Endothelial cell of umbilical vein (primary cell): ENCODE data around the gene IMPA2. TPM values are rescaled to one million over a fixed set of nuclear protein-coding genes. Genes with fewer than 3 reads are reported as not detected.
"Not testable (repeated sequence)": the region's sequence is repeated elsewhere in the genome, so short reads cannot be mapped to it uniquely, and the experiment has no call there.

Experiments
- BruUV-seq: library from RNA; stranded (reverse); fragments of 400-500 nt; replicated peaks from 2 replicates; lab custom pipeline; 2021; lab: Mats Ljungman, UMichigan
- CTCF ChIA-PET: fragments of 300-600, 350-600 bp; sonication (Branson Sonifier 250); formaldehyde crosslinking; loops from one replicate; lab custom pipeline; 2021; ENCODE audit warnings: antibody characterized with exemption, inconsistent platforms; lab: Charles Lee
- POLR2A ChIA-PET: fragments of 300-600, 350-600 bp; sonication (Branson Sonifier 250); formaldehyde crosslinking; loops from one replicate; lab custom pipeline; 2021; ENCODE audit warnings: antibody characterized with exemption, inconsistent platforms; lab: Charles Lee
- DNase-seq: peaks from one replicate; pipeline ENCODE4 v3.0.0-alpha.2; 2011; ENCODE audit warnings: low read depth, low spot score
- FAIRE-seq: peaks from 2 replicates; lab custom pipeline; 2011; peaks lifted over from hg19 to GRCh38; lab: Jason Lieb, UNC
- H2AFZ ChIP-seq: 2 replicates; pipeline ENCODE4 v1.6.0; 2012; ENCODE audit warnings: low read depth, low read length, control low read depth, inconsistent platforms
- H3K27ac ChIP-seq: 2 replicates; pipeline ENCODE4 v1.5.1; 2011; ENCODE audit warnings: low read depth, mild to moderate bottlenecking, control low read depth, low read length, moderate library complexity; ENCODE audit not compliant: insufficient read depth
- H3K27me3 ChIP-seq, 2 experiments: 2 replicates each; pipeline versions ENCODE4 v1.6.0 to v1.6.1; 2011; ENCODE audit warnings: low read length in 2 of 2, mixed read lengths in 1 of 2; ENCODE audit not compliant: control insufficient read depth in 2 of 2, insufficient read depth in 2 of 2
- H3K36me3 ChIP-seq, 2 experiments: 2 replicates in 1 of 2; 3 replicates in 1 of 2; pipeline ENCODE4 v1.5.1; 2011; ENCODE audit warnings: low read length in 2 of 2, mild to moderate bottlenecking in 1 of 2, moderate library complexity in 1 of 2; ENCODE audit not compliant: control insufficient read depth in 2 of 2, insufficient read depth in 2 of 2; ENCODE audit errors: extremely low read depth in 1 of 2
- H3K4me1 ChIP-seq: 3 replicates; pipeline ENCODE4 v1.5.1; 2011; ENCODE audit warnings: mild to moderate bottlenecking, low read length; ENCODE audit not compliant: control insufficient read depth, insufficient read depth; ENCODE audit errors: extremely low read depth
- H3K4me2 ChIP-seq: 2 replicates; pipeline ENCODE4 v1.6.1; 2011; ENCODE audit warnings: low read length, control low read depth, mixed read lengths; ENCODE audit not compliant: insufficient read depth
- H3K4me3 ChIP-seq, 3 experiments: fragments of 200-600 bp in 1 of 3; sonication (generic), shearing (Covaris generic) in 1 of 3; replicated peaks in 1 of 3; 2 replicates each; pipeline ENCODE4 v1.5.1; 2011 to 2016; ENCODE audit warnings: control low read depth in 3 of 3, low read length in 3 of 3, mild to moderate bottlenecking in 2 of 3, inconsistent platforms in 1 of 3, low read depth in 1 of 3, moderate library complexity in 1 of 3; ENCODE audit not compliant: insufficient read depth in 1 of 3
- H3K79me2 ChIP-seq: 2 replicates; pipeline ENCODE4 v1.6.0; 2012; ENCODE audit warnings: low read length, inconsistent platforms; ENCODE audit not compliant: control insufficient read depth, insufficient read depth
- H3K9ac ChIP-seq: replicated peaks from 2 replicates; pipeline ENCODE3; 2011; ENCODE audit warnings: low read length, control low read depth; ENCODE audit not compliant: insufficient read depth; ENCODE audit errors: extremely low read depth
- H3K9me1 ChIP-seq: replicated peaks from 3 replicates; pipeline ENCODE4 v1.6.0; 2011; ENCODE audit warnings: mild to moderate bottlenecking, low read length; ENCODE audit not compliant: control insufficient read depth, insufficient read depth; ENCODE audit errors: extremely low read depth
- H3K9me3 ChIP-seq: replicated peaks from 2 replicates; pipeline ENCODE4 v1.5.1; 2012; ENCODE audit warnings: low read length, inconsistent platforms; ENCODE audit not compliant: control insufficient read depth, insufficient read depth
- H4K20me1 ChIP-seq: replicated peaks from 2 replicates; pipeline ENCODE3; 2011; ENCODE audit warnings: mild to moderate bottlenecking, low read length; ENCODE audit not compliant: control insufficient read depth, insufficient read depth; ENCODE audit errors: extremely low read depth
- CTCF ChIP-seq, 2 donors: IDR thresholded peaks; 1 replicate in 1 of 2; 2 replicates in 1 of 2; pipeline ENCODE4 v1.5.1; 2011; ENCODE audit warnings: low read length in 2 of 2, mild to moderate bottlenecking in 2 of 2, moderate library complexity in 2 of 2, control low read depth in 1 of 2, inconsistent platforms in 1 of 2, low read depth in 1 of 2; ENCODE audit not compliant: insufficient read depth in 1 of 2; ENCODE audit errors: extremely low read depth in 1 of 2
- GATA2 ChIP-seq: IDR thresholded peaks from 2 replicates; pipeline ENCODE4 v1.7.0; 2011; ENCODE audit warnings: low read depth, mild to moderate bottlenecking, moderate library complexity, mixed read lengths, low read length; ENCODE audit not compliant: insufficient read length, insufficient read depth
- MYC ChIP-seq: IDR thresholded peaks from one replicate; pipeline ENCODE4 v1.6.1; 2011; ENCODE audit warnings: mild to moderate bottlenecking, low read depth, low read length
- POLR2A ChIP-seq: IDR thresholded peaks from 2 replicates; pipeline ENCODE4 v1.6.1; 2012; ENCODE audit warnings: low read depth, mild to moderate bottlenecking, control low read depth, low read length
- POLR2AphosphoS5 ChIP-seq: IDR thresholded peaks from 2 replicates; pipeline ENCODE4 v1.6.1; 2012; ENCODE audit warnings: low read depth, mild to moderate bottlenecking, control low read depth, low read length, moderate library complexity; ENCODE audit not compliant: insufficient read depth
- dilution Hi-C: fragments of 300-500 bp; cut with MboI; formaldehyde crosslinking; loops from one replicate; pipeline ENCODE4 v1.15.0; 2019; ENCODE audit warnings: low sequenced_read_pairs; ENCODE audit not compliant: extremely low pct_ligation_motif_present
- intact Hi-C: fragments of 100-400 bp; cut with micrococcal nuclease; formaldehyde crosslinking; loops from one replicate; pipeline ENCODE4 v1.10.0; 2022
- polyA plus RNA-seq, 4 experiments: library from polyadenylated mRNA; depleted of rRNA in 3 of 4; stranded (reverse) in 3 of 4; unstranded in 1 of 4; fragments of >200 nt; gene quantifications; 2 replicates each; pipeline versions ENCODE4 v1.2.1 to v1.2.3, GENCODE V29; 2011 to 2012; ENCODE audit warnings: missing spikeins in 1 of 4
- total RNA-seq: library from RNA; stranded (reverse); gene quantifications from 2 replicates; pipeline ENCODE4 v1.2.3, GENCODE V29; 2021

The IMPA2 gene
- total and polyA plus RNA-seq, 2 donors (not counting 3 experiments of a cell fraction or from before 2014, with no cell fraction given) = 6.1 to 8.0 TPM

GRCh38 chr18:11969904-11970835 is 11.1 kb upstream of the IMPA2 start:
- no peaks in the 10 kb centered on the region for H3K27me3 ChIP-seq
- H3K4me3 ChIP-seq = no peak overlapping the region
- DNase-seq (no peak), FAIRE-seq (no peak)
- H3K9me1 ChIP-seq = no peaks in the 10 kb centered on the region
- no peaks in the 10 kb centered on the region for H3K9me3 ChIP-seq
- ChIA-PET POLR2A (no interaction called here), CTCF (interaction anchor here (0.7 to 2.1 kb wide), 2 partner anchors 26 to 32 kb away, joined by 4 to 9 read pairs; no protein-coding TSS in a partner anchor)
- H3K9ac ChIP-seq = no peak overlapping the region
- no peak overlapping the region for H3K27ac ChIP-seq
- H4K20me1 ChIP-seq = no peaks in the 10 kb centered on the region
- H3K4me2 ChIP-seq = no peak overlapping the region
- TF ChIP-seq GATA2 (no peak), MYC (no peak), POLR2AphosphoS5 (no peak), POLR2A (no peak), CTCF (IDR thresholded peaks at IDR 0.05; ENCODE audit: extremely low read depth in 1 of 2, insufficient read depth in 1 of 2, low read depth in 1 of 2, low read length in 2 of 2) (no peak)
- BruUV-seq = no TSS peak
- intact Hi-C loops = no loop called here
- H3K79me2 ChIP-seq = no peaks in the 10 kb centered on the region
- H2AFZ ChIP-seq = no peak overlapping the region
- H3K36me3 ChIP-seq = no peaks in the 10 kb centered on the region
- dilution Hi-C loops = no loop called here
- H3K4me1 ChIP-seq = no peaks in the 10 kb centered on the region

- H4K20me1 ChIP-seq, BruUV-seq, FAIRE-seq, H3K9me3 ChIP-seq, H3K4me2 ChIP-seq, H3K79me2 ChIP-seq, H3K9ac ChIP-seq, dilution Hi-C loops, H3K27me3 ChIP-seq, POLR2A ChIA-PET, H3K36me3 ChIP-seq, H3K9me1 ChIP-seq, intact Hi-C loops, H2AFZ ChIP-seq, H3K4me3 ChIP-seq, DNase-seq, H3K4me1 ChIP-seq, H3K27ac ChIP-seq: not testable (repeated sequence)
- CTCF ChIA-PET = interaction anchor here (2.1 kb wide), 1 partner anchor 32 kb away, joined by 9 read pairs; no protein-coding TSS in a partner anchor
These were observed 10.5 kb upstream of the IMPA2 start for GRCh38 chr18:11970836-11971226.
